ENCODE results near the gene KRTAP5-3. TPM values are rescaled to one million over a fixed set of nuclear protein-coding genes. Genes with fewer than 3 reads are reported as not detected.
"Not testable (repeated sequence)": the region's sequence is repeated elsewhere in the genome, so short reads cannot be mapped to it uniquely, and the experiment has no call there.

The KRTAP5-3 gene
- total and polyA plus RNA-seq, 4 donors = not detected

DNA sequence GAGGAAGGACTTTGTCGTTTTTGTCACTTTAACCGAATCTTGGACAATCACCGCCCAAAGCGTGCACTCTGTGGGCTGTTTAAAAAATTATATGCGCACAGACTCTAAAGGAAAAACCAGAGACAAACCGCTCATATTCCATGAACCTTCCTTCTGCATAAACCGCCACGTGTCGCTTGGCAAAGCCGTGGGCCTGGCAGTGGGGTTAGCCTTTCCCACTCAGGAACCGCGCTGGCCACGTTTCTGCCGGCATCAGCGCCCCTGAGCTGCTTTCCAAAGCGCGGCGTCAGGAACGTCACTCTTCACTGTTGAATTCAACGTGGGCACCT lies 44.1 kb upstream of the KRTAP5-3 start:
- no peaks in the 10 kb centered on the region for H3K27me3 ChIP-seq (ENCODE audit: control insufficient read depth in 1 of 2, insufficient read depth in 2 of 2, low read length in 1 of 2)
- ATAC-seq (ENCODE audit: low FRiP score) = no peak
- H3K9me3 ChIP-seq (ENCODE audit: control insufficient read depth, low read length) = no peaks in the 10 kb centered on the region
- H3K4me3 ChIP-seq (ENCODE audit: low read length in 2 of 2) = no peak overlapping the region
- H3K4me1 ChIP-seq (ENCODE audit: control insufficient read depth in 1 of 2, insufficient read depth in 2 of 2, low read length in 2 of 2) = no peaks in the 10 kb centered on the region
- WGBS, 2 donors = 46 to 49% methylated on average over 20 of the region's 20 CpGs
- intact Hi-C loops (cut with DNase I) = loop anchor here (1.0 to 10.0 kb wide), 3 partner anchors 180 to 502 kb away; partner anchors contain the start of gene SYT8 (in 1 of the 2)
- no peak for DNase-seq
- no peak overlapping the region for H3K27ac ChIP-seq (ENCODE audit: low read depth in 1 of 2, low read length in 2 of 2)
- H3K36me3 ChIP-seq (ENCODE audit: control insufficient read depth in 1 of 2, insufficient read depth in 2 of 2, low read length in 1 of 2) = no peaks in the 10 kb centered on the region

DNA sequence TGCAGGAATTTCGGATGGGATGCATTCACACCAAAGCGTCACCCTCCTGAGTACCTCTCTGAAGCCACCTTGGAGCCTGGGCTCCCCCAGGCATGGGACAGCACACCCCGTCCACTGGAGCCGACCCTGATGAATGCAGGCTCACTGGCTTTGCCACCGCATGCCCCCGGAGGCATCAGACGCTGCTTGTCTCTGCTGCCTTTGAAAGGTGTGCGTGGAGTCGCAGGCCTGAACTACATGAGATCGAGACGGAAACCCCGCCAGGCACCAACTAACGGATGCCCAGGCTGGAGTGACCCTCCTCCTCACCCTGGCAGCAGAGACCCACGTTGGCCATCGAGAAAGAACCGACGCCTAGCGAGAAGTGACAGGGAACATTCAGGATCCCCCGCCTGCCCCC lies 43.8 kb upstream of the KRTAP5-3 start:
- ATAC-seq (ENCODE audit: low FRiP score) (no peak), DNase-seq (peak in 1 of 2 donors; percentile 33)
- intact Hi-C loops (cut with DNase I) = loop anchor here (1.0 to 10.0 kb wide), 3 partner anchors 180 to 503 kb away; partner anchors contain the start of gene SYT8 (in 1 of the 2)
- H3K4me3 ChIP-seq (ENCODE audit: low read length in 2 of 2) = no peak overlapping the region
- no peaks in the 10 kb centered on the region for H3K4me1 ChIP-seq (ENCODE audit: control insufficient read depth in 1 of 2, insufficient read depth in 2 of 2, low read length in 2 of 2)
- H3K27me3 ChIP-seq (ENCODE audit: control insufficient read depth in 1 of 2, insufficient read depth in 2 of 2, low read length in 1 of 2) = no peaks in the 10 kb centered on the region
- H3K27ac ChIP-seq (ENCODE audit: low read depth in 1 of 2, low read length in 2 of 2) = no peak overlapping the region
- no peaks in the 10 kb centered on the region for H3K9me3 ChIP-seq (ENCODE audit: control insufficient read depth, low read length)
- WGBS, 2 donors = 78 to 81% methylated on average over 19 of the region's 19 CpGs
- H3K36me3 ChIP-seq (ENCODE audit: control insufficient read depth in 1 of 2, insufficient read depth in 2 of 2, low read length in 1 of 2) = no peaks in the 10 kb centered on the region

- Histone ChIP-seq H3K4me3 (ENCODE audit: low read length in 2 of 2) (no peak overlapping the region), H3K36me3 (ENCODE audit: control insufficient read depth in 1 of 2, insufficient read depth in 2 of 2, low read length in 1 of 2) (no peaks in the 10 kb centered on the region), H3K27me3 (ENCODE audit: control insufficient read depth in 1 of 2, insufficient read depth in 2 of 2, low read length in 1 of 2) (no peaks in the 10 kb centered on the region), H3K27ac (ENCODE audit: low read depth in 1 of 2, low read length in 2 of 2) (no peak overlapping the region), H3K4me1 (ENCODE audit: control insufficient read depth in 1 of 2, insufficient read depth in 2 of 2, low read length in 2 of 2) (no peaks in the 10 kb centered on the region), H3K9me3 (ENCODE audit: control insufficient read depth, low read length) (no peaks in the 10 kb centered on the region)
- ATAC-seq (ENCODE audit: low FRiP score) (no peak), DNase-seq (no peak)
- 89 to 90% methylated on average over 7 of the region's 7 CpGs for WGBS, 2 donors
- intact Hi-C loops (cut with DNase I) = loop anchor here (2.0 to 10.0 kb wide), 3 partner anchors 41 to 503 kb away; partner anchors contain the start of gene SYT8 (in 1 of the 2)
Observed at GRCh38 chr11:1651411-1651980, 43.2 kb upstream of the KRTAP5-3 start.

GRCh38 chr11:1650918-1651262 lies 42.6 kb upstream of the KRTAP5-3 start:
- ATAC-seq (ENCODE audit: low FRiP score) (no peak), DNase-seq (peak in 1 of 2 donors; percentile 12)
- H3K9me3 ChIP-seq (ENCODE audit: control insufficient read depth, low read length) = no peaks in the 10 kb centered on the region
- intact Hi-C loops (cut with DNase I) = loop anchor here (2.0 to 10.0 kb wide), 3 partner anchors 42 to 504 kb away; partner anchors contain the start of gene SYT8 (in 1 of the 2)
- no peak overlapping the region for H3K27ac ChIP-seq (ENCODE audit: low read depth in 1 of 2, low read length in 2 of 2)
- no peak overlapping the region for H3K4me3 ChIP-seq (ENCODE audit: low read length in 2 of 2)
- H3K36me3 ChIP-seq (ENCODE audit: control insufficient read depth in 1 of 2, insufficient read depth in 2 of 2, low read length in 1 of 2) = no peaks in the 10 kb centered on the region
- WGBS, 2 donors = 84 to 87% methylated on average over 5 of the region's 5 CpGs
- H3K27me3 ChIP-seq (ENCODE audit: control insufficient read depth in 1 of 2, insufficient read depth in 2 of 2, low read length in 1 of 2) = no peaks in the 10 kb centered on the region
- no peaks in the 10 kb centered on the region for H3K4me1 ChIP-seq (ENCODE audit: control insufficient read depth in 1 of 2, insufficient read depth in 2 of 2, low read length in 2 of 2)

GRCh38 chr11:1650034-1650917 lies 42.0 kb upstream of the KRTAP5-3 start:
- 84 to 86% methylated on average over 15 of the region's 15 CpGs for WGBS, 2 donors
- H3K27ac ChIP-seq (ENCODE audit: low read depth in 1 of 2, low read length in 2 of 2) = no peak overlapping the region
- H3K9me3 ChIP-seq (ENCODE audit: control insufficient read depth, low read length) = no peaks in the 10 kb centered on the region
- H3K4me1 ChIP-seq (ENCODE audit: control insufficient read depth in 1 of 2, insufficient read depth in 2 of 2, low read length in 2 of 2) = no peaks in the 10 kb centered on the region
- ATAC-seq (ENCODE audit: low FRiP score) (no peak), DNase-seq (peak in 1 of 2 donors; percentile 28)
- no peak overlapping the region for H3K4me3 ChIP-seq (ENCODE audit: low read length in 2 of 2)
- no peaks in the 10 kb centered on the region for H3K27me3 ChIP-seq (ENCODE audit: control insufficient read depth in 1 of 2, insufficient read depth in 2 of 2, low read length in 1 of 2)
- intact Hi-C loops (cut with DNase I) = loop anchor here (2.0 to 10.0 kb wide), 3 partner anchors 43 to 505 kb away; partner anchors contain the start of gene SYT8 (in 1 of the 2)
- no peaks in the 10 kb centered on the region for H3K36me3 ChIP-seq (ENCODE audit: control insufficient read depth in 1 of 2, insufficient read depth in 2 of 2, low read length in 1 of 2)

- Histone ChIP-seq H3K36me3 (ENCODE audit: control insufficient read depth in 1 of 2, insufficient read depth in 2 of 2, low read length in 1 of 2) (no peaks in the 10 kb centered on the region), H3K9me3 (ENCODE audit: control insufficient read depth, low read length) (no peaks in the 10 kb centered on the region), H3K4me3 (ENCODE audit: low read length in 2 of 2) (no peak overlapping the region), H3K4me1 (ENCODE audit: control insufficient read depth in 1 of 2, insufficient read depth in 2 of 2, low read length in 2 of 2) (no peaks in the 10 kb centered on the region), H3K27ac (ENCODE audit: low read depth in 1 of 2, low read length in 2 of 2) (no peak overlapping the region), H3K27me3 (ENCODE audit: control insufficient read depth in 1 of 2, insufficient read depth in 2 of 2, low read length in 1 of 2) (no peaks in the 10 kb centered on the region)
- intact Hi-C loops (cut with DNase I) = no loop called here
- DNase-seq (peak; percentile 17 to 65), ATAC-seq (ENCODE audit: low FRiP score) (no peak)
- 86 to 90% methylated on average over 28 of the region's 28 CpGs for WGBS, 2 donors
Observed at GRCh38 chr11:1648653-1649420, 40.6 kb upstream of the KRTAP5-3 start.

- Histone ChIP-seq H3K4me3 (ENCODE audit: low read length in 2 of 2) (no peak overlapping the region), H3K27ac (ENCODE audit: low read depth in 1 of 2, low read length in 2 of 2) (no peak overlapping the region), H3K36me3 (ENCODE audit: control insufficient read depth in 1 of 2, insufficient read depth in 2 of 2, low read length in 1 of 2) (no peaks in the 10 kb centered on the region), H3K27me3 (ENCODE audit: control insufficient read depth in 1 of 2, insufficient read depth in 2 of 2, low read length in 1 of 2) (no peaks in the 10 kb centered on the region), H3K4me1 (ENCODE audit: control insufficient read depth in 1 of 2, insufficient read depth in 2 of 2, low read length in 2 of 2) (no peaks in the 10 kb centered on the region), H3K9me3 (ENCODE audit: control insufficient read depth, low read length) (no peaks in the 10 kb centered on the region)
- intact Hi-C loops (cut with DNase I) = no loop called here
- DNase-seq (peak; percentile 40 to 47), ATAC-seq (ENCODE audit: low FRiP score) (no peak)
- WGBS, 2 donors = 92 to 93% methylated on average over 34 to 35 of the region's 35 CpGs
Observed at GRCh38 chr11:1647901-1648652, 39.8 kb upstream of the KRTAP5-3 start.

DNA sequence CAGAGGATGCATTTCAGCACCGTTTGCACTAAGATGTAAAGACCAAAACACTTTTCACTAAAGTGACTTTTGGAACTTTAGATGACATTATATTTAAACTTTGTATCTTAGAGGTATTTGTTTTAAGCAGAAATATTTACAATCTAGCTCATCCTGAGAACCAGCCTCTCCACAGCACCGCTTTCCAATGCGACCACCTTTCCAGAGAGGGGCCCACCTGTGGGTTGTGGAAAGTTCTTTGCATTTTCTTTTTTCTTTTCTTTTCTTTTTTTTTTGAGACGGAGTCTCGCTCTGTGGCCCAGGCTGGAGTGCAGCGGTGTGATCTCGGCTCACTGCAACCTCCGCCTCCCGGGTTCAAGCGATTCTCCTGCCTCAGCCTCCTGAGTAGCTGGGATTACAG lies 38.3 kb upstream of the KRTAP5-3 start:
- H3K4me3 ChIP-seq (ENCODE audit: low read length in 2 of 2); H3K36me3 ChIP-seq (ENCODE audit: control insufficient read depth in 1 of 2, insufficient read depth in 2 of 2, low read length in 1 of 2); H3K27ac ChIP-seq (ENCODE audit: low read depth in 1 of 2, low read length in 2 of 2); H3K27me3 ChIP-seq (ENCODE audit: control insufficient read depth in 1 of 2, insufficient read depth in 2 of 2, low read length in 1 of 2); ATAC-seq (ENCODE audit: low FRiP score); H3K9me3 ChIP-seq (ENCODE audit: control insufficient read depth, low read length); intact Hi-C loops (cut with DNase I); H3K4me1 ChIP-seq (ENCODE audit: control insufficient read depth in 1 of 2, insufficient read depth in 2 of 2, low read length in 2 of 2): not testable (repeated sequence)
- WGBS, 2 donors = 87 to 89% methylated on average over 10 of the region's 10 CpGs
- peak in 1 of 2 donors; percentile 12 for DNase-seq
